ENCODE measurements around the gene CASR.

- no peak for TF ChIP-seq PATZ1 (CRISPR knock-in tag; IDR thresholded peaks at IDR 0.05; ENCODE audit: borderline replicate concordance)
- no peak for TF ChIP-seq ZFP30 (CRISPR knock-in tag; IDR thresholded peaks at IDR 0.05)
- TF ChIP-seq PPARA (CRISPR knock-in tag; IDR thresholded peaks at IDR 0.05; ENCODE audit: borderline replicate concordance): no peak
- TF ChIP-seq CREB5 (CRISPR knock-in tag; IDR thresholded peaks at IDR 0.05; ENCODE audit: low read depth): no peak
- TF ChIP-seq TSHZ2 (CRISPR knock-in tag; IDR thresholded peaks at IDR 0.05): no peak
- TF ChIP-seq ARNTL (CRISPR knock-in tag; IDR thresholded peaks at IDR 0.05; ENCODE audit: borderline replicate concordance, low read depth): no peak
- TF ChIP-seq ZFP3 (CRISPR knock-in tag; IDR thresholded peaks at IDR 0.05): no peak
- TF ChIP-seq BACH2 (CRISPR knock-in tag; IDR thresholded peaks at IDR 0.05; ENCODE audit: borderline replicate concordance): no peak
- TF ChIP-seq SNAI2 (CRISPR knock-in tag; IDR thresholded peaks at IDR 0.05): no peak
- TF ChIP-seq TOX (CRISPR knock-in tag; IDR thresholded peaks at IDR 0.05; ENCODE audit: borderline replicate concordance): no peak
- no peak for TF ChIP-seq RARB (CRISPR knock-in tag; IDR thresholded peaks at IDR 0.05)
- TF ChIP-seq TCF4 (CRISPR knock-in tag; IDR thresholded peaks at IDR 0.05; ENCODE audit: borderline replicate concordance): no peak
These were observed 34.4 kb downstream of the CASR start for GRCh38 chr3:122217901-122218300.
